Peyer's patch (tissue), 4 donors: ENCODE data around the gene ZNF787.

Source experiments
- POLR2A ChIP-seq, 2 donors: fragments of 450-650 bp; IDR thresholded peaks; one replicate each; pipeline ENCODE4 v1.5.1; 2017; ENCODE audit warnings: antibody characterized with exemption in 2 of 2, mild to moderate bottlenecking in 2 of 2, moderate library complexity in 2 of 2
- TF ChIP-seq, protein P1 (sequence below), 6 experiments: fragments of 450-650 bp in 4 of 6; fragments of 200-600 bp in 2 of 6; sonication (generic) in 1 of 6; IDR thresholded peaks; one replicate each; pipeline ENCODE4 v1.5.1; 2017 to 2019; ENCODE audit warnings: antibody characterized with exemption in 6 of 6, mild to moderate bottlenecking in 3 of 6, moderate library complexity in 1 of 6

DNA sequence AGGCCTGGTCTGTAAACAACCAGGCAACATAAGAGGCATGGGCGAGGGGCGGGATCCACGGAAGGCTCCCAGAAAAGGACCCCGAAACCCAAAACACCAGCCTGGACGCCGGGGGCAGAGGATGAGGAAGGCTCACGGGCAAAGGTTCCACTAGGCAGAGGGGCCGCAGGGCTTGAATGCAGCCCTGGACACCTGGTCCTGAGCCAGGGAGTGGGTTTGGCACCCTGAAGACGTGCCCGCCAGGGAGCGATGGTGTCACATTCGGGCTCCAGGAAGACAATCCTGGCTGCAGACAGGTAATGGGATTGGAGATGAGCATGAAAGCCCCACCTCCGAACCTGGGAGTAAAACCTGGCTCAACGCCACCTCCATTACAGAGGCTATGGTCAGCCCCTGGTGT is 31.8 kb downstream of the ZNF787 start:
- TF ChIP-seq POLR2A (IDR thresholded peaks at IDR 0.05): no peak
- TF ChIP-seq, protein P1, sequence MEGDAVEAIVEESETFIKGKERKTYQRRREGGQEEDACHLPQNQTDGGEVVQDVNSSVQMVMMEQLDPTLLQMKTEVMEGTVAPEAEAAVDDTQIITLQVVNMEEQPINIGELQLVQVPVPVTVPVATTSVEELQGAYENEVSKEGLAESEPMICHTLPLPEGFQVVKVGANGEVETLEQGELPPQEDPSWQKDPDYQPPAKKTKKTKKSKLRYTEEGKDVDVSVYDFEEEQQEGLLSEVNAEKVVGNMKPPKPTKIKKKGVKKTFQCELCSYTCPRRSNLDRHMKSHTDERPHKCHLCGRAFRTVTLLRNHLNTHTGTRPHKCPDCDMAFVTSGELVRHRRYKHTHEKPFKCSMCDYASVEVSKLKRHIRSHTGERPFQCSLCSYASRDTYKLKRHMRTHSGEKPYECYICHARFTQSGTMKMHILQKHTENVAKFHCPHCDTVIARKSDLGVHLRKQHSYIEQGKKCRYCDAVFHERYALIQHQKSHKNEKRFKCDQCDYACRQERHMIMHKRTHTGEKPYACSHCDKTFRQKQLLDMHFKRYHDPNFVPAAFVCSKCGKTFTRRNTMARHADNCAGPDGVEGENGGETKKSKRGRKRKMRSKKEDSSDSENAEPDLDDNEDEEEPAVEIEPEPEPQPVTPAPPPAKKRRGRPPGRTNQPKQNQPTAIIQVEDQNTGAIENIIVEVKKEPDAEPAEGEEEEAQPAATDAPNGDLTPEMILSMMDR (IDR thresholded peaks at IDR 0.05): no peak
